AG08395 (cell line): ENCODE results near the gene HS6ST1.

Experiments used
- DNase-seq: peaks from one replicate; pipeline ENCODE4 v3.0.0; 2012; ENCODE audit warnings: mixed read lengths, low spot score

Gene HS6ST1

DNA sequence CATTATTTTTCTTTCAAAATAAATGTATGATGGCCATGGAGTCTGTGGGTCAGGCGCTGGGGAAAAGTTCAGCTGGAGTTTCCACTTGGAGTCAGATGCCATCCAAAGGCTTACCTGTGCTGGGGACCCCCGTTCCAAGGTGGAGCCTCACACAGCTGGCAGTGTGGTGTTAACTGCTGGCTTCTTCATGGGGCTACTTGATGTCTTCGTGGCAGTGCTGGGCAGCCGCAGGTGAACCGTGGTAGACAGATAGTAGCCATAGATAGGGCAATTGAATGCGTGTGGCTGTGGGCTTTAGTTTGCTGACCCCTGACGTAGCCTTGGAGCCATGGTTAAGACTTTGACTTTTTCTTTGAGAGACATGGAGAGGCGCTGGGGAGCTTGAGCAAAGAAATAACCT lies 83.1 kb downstream of the HS6ST1 start:
- no peak for DNase-seq

- DNase-seq = no peak
Measured at GRCh38 chr2:128234613-128235012, 84.1 kb downstream of the HS6ST1 start.

- no peak for DNase-seq
Measured at GRCh38 chr2:128233790-128234395, 84.8 kb downstream of the HS6ST1 start.

GRCh38 chr2:128232965-128233789 lies 85.5 kb downstream of the HS6ST1 start:
- DNase-seq = peak; percentile 92

GRCh38 chr2:128228894-128229293 lies 89.8 kb downstream of the HS6ST1 start:
- no peak for DNase-seq

DNA sequence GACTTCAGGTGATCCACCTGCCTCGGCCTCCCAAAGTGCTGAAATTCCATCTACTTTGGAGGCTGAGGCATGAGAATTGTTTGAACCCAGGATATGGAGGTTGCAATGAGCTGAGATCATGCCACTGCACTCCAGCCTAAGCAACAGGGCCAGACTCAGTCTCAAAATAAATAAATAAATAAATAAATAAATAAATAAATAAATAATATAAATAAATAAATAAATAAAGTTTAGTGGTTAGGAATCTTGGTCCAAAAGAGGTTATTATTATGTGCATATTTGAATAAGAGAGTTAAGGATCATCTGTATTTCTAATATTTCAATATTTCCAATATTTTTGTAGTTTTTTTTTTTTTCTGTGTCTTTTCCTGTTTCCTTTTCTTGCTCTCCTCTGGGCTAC lies 90.8 kb downstream of the HS6ST1 start:
- DNase-seq = no peak

DNA sequence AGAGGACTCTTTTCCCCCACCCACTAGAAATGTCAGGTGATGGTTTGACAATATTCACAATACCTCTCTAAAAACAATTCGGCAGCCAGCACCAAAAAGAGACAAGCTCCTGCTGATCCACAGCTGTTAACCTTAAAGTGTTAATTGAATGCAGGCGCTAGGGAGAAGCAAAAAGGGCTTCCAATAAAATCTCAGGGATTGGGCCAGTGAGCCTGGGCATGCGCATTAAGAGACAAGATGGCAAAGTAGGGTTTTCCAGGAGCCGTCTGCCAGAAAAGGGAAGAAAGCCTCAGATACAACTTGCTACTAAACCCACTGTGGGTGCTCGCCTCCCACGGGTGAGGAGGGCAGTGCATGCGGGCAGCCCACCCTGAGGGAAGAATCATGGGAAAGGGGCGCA lies 98.8 kb downstream of the HS6ST1 start:
- no peak for DNase-seq

DNA sequence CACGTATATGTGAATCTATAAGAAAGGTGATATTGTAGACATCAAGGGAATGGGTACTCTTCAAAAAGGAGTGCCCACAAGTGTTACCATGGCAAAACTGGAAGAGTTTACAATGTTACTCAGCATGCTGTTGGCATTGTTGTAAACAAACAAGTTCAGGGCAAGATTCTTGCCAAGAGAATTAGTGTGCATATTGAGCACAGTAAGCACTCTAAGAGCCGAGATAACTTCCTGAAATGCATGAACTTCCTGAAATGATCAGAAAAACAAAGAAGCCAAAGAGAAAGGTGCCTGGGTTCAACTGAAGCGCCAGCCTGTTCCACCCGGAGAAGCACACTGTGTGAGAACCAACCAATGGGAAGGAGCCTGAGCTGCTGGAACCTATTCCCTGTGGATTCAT lies 101.0 kb downstream of the HS6ST1 start:
- no peak for DNase-seq

DNA sequence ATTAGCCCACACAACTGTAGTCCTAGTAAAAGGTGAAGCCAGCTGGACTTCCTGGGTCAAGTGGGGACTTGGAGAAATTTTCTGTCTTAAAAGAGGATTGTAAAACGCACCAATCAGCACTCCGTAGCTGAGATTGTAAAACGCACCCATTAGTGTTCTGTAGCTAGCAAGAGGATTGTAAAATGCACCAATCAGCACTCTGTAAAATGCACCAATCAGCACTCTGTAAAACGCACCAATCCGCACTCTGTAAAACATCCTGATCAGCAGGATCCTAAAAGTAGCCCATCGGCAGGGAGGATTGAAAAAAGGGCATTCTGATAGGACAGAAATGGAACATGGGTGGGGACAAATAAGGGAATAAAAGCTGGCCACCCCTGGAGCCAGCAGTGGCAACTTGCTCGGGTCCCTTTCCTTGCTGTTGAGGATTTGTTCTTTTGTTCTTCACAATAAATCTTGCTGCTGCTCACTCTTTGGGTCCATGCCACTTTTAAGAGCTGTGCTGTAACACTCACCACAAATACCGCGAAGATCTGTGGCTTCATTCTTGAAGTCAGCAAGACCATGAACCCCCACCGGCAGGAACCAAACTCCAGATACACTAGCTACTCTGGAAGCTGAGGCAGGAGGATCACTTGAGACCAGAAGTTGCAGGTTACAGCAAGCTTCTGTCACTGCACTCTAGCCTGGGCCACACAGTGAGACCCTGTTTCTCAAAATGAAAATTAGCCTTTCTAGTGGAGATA lies 102.6 kb downstream of the HS6ST1 start:
- DNase-seq = no peak
